HepG2 (cell line): Measurements from ENCODE around the gene FUT6.

Source experiments
- POLR2A ChIP-seq, 2 experiments: IDR thresholded peaks; 2 replicates each; pipeline ENCODE4 v1.6.1; 2011; ENCODE audit warnings: low read depth in 2 of 2, low read length in 2 of 2, mild to moderate bottlenecking in 1 of 2, moderate library complexity in 1 of 2; ENCODE audit not compliant: insufficient read depth in 1 of 2
- SRF ChIP-seq: IDR thresholded peaks from 2 replicates; pipeline ENCODE4 v1.6.1; 2011; ENCODE audit warnings: mild to moderate bottlenecking, low read depth, low read length, moderate library complexity
- ZNF605 ChIP-seq: sonication (generic); formaldehyde crosslinking; IDR thresholded peaks from 2 replicates; pipeline ENCODE4 v1.8.0; 2022; ENCODE audit warnings: mild to moderate bottlenecking, missing genetic modification reagents

- peak in 1 of 2 experiments; percentile 48; a peak in 1 of 4 replicates for TF ChIP-seq POLR2A (IDR thresholded peaks at IDR 0.05; ENCODE audit: insufficient read depth in 1 of 2, low read depth in 2 of 2, low read length in 2 of 2)
- no peak for TF ChIP-seq SRF
- TF ChIP-seq ZNF605 (CRISPR knock-in tag): no peak
These were observed 12.8 kb downstream of the FUT6 start for GRCh38 chr19:5826531-5827341.
